Measurements from ENCODE around the gene MCOLN1.
A peak's percentile ranks its signal among the peaks of the same experiment; 100 is the strongest.

MCOLN1 gene

DNA sequence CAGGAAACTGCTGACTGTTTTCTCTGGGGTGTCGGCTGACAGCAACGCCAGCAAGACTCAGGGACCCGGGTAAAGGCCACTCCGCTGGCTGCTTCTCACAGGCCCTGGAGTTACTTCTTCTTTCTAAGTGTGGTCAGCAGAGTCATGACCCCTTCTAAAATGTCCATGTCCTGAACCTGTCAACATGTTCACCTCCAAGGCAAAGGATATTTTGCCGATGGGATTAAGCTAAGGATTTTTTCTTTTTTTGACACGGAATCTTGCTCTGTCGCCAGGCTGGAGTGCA is 41.5 kb upstream of the MCOLN1 start:
- FAIRE-seq, result no peak
- TF ChIP-seq SPI1 (IDR thresholded peaks at IDR 0.05; ENCODE audit: low read depth, low read length) (no peak), POLR2A (IDR thresholded peaks at IDR 0.05; ENCODE audit: low read depth, low read length) (no peak), POLR2AphosphoS5 (IDR thresholded peaks at IDR 0.05; ENCODE audit: low read depth, low read length) (no peak), PAX5 (IDR thresholded peaks at IDR 0.05; ENCODE audit: insufficient read depth, low read length, severe bottlenecking) (no peak), TAF1 (IDR thresholded peaks at IDR 0.05; ENCODE audit: low read depth, low read length) (no peak), POU2F2 (IDR thresholded peaks at IDR 0.05; ENCODE audit: low read depth, low read length) (no peak)
- DNase-seq (ENCODE audit: insufficient read length, low spot score), result no peak

DNA sequence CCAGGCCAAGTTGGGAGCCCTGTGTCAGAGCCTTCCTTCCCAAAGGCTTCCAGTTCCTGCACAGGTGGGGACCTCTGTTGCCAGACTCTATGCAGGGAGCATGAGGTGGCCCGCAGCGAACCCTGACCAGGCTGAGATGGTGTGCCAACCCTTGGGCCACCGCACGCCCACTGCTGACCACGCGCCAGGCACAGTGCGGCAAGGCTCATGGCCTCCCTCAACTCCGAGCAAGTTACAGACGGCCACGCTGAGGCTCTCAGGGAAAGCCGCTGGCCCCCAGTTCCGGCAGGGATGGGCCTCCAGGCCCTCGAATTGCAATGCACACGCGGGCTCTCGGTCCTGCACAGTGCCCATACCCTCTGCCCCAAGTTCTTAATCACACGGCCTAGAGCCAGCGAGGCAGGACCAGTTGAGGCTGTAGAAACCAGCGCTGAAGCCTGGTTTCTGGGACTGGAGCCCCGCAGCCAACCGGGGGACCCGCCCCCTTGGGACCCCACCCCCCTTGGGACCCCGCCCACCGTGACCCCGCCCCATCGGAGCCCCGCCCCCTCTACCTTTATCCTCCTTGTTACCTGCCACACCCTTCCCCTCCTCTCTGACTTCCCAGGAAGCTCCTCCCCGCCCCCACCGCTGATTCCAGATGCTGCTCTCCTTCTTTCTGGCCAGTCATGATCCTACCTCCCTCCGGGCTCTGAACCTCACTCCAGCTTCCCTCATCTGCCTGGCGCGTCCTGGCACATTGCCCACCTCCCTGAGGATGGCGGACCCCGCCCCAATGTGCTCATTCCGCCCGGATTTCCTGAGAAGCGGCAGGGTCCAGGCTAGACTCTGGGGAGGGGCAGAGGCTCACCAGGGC is 39.6 kb upstream of the MCOLN1 start:
- FAIRE-seq (no peak), DNase-seq (ENCODE audit: insufficient read length, low spot score) (no peak)
- no peak for TF ChIP-seq POLR2AphosphoS5 (IDR thresholded peaks at IDR 0.05; ENCODE audit: low read depth, low read length)
- no peak for TF ChIP-seq TAF1 (IDR thresholded peaks at IDR 0.05; ENCODE audit: low read depth, low read length)
- TF ChIP-seq PAX5 (IDR thresholded peaks at IDR 0.05; ENCODE audit: insufficient read depth, low read length, severe bottlenecking), result no peak
- no peak for TF ChIP-seq SPI1 (IDR thresholded peaks at IDR 0.05; ENCODE audit: low read depth, low read length)
- no peak for TF ChIP-seq POU2F2 (IDR thresholded peaks at IDR 0.05; ENCODE audit: low read depth, low read length)
- TF ChIP-seq POLR2A (IDR thresholded peaks at IDR 0.05; ENCODE audit: low read depth, low read length), result no peak

GRCh38 chr19:7483720-7484201 is 38.7 kb upstream of the MCOLN1 start:
- TF ChIP-seq POLR2AphosphoS5 (IDR thresholded peaks at IDR 0.05; ENCODE audit: low read depth, low read length), result no peak
- no peak for TF ChIP-seq POLR2A (IDR thresholded peaks at IDR 0.05; ENCODE audit: low read depth, low read length)
- TF ChIP-seq POU2F2 (IDR thresholded peaks at IDR 0.05; ENCODE audit: low read depth, low read length), result no peak
- FAIRE-seq (no peak), DNase-seq (ENCODE audit: insufficient read length, low spot score) (no peak)

- DNase-seq (ENCODE audit: insufficient read length, low spot score), result no peak
- FAIRE-seq, result no peak
- no peak for TF ChIP-seq PAX5 (IDR thresholded peaks at IDR 0.05; ENCODE audit: insufficient read depth, low read length, severe bottlenecking)
- TF ChIP-seq SPI1 (IDR thresholded peaks at IDR 0.05; ENCODE audit: low read depth, low read length), result no peak
- no peak for TF ChIP-seq POLR2AphosphoS5 (IDR thresholded peaks at IDR 0.05; ENCODE audit: low read depth, low read length)
- TF ChIP-seq TAF1 (IDR thresholded peaks at IDR 0.05; ENCODE audit: low read depth, low read length), result no peak
- TF ChIP-seq POLR2A (IDR thresholded peaks at IDR 0.05; ENCODE audit: low read depth, low read length), result no peak
- no peak for TF ChIP-seq POU2F2 (IDR thresholded peaks at IDR 0.05; ENCODE audit: low read depth, low read length)
Observed at GRCh38 chr19:7486923-7487322, 35.5 kb upstream of the MCOLN1 start.

GRCh38 chr19:7488736-7489353 is 33.6 kb upstream of the MCOLN1 start, which contains the start of gene PEX11G:
TSS of gene PEX11G (minus strand) at chr19:7489035. CDS start at chr19:7489010, 25 bp downstream.
- TF ChIP-seq SPI1 (IDR thresholded peaks at IDR 0.05; ENCODE audit: low read depth, low read length), result no peak
- TF ChIP-seq POU2F2 (IDR thresholded peaks at IDR 0.05; ENCODE audit: low read depth, low read length), result no peak
- peak; percentile 50; the same call in 1 of the 2 replicates for TF ChIP-seq POLR2A (IDR thresholded peaks at IDR 0.05; ENCODE audit: low read depth, low read length)
- TF ChIP-seq POLR2AphosphoS5 (IDR thresholded peaks at IDR 0.05; ENCODE audit: low read depth, low read length), result 0 out of 2 replicates have a peak, but pooled peaks have one; percentile 27
- no peak for TF ChIP-seq TAF1 (IDR thresholded peaks at IDR 0.05; ENCODE audit: low read depth, low read length)
- TF ChIP-seq PAX5 (IDR thresholded peaks at IDR 0.05; ENCODE audit: insufficient read depth, low read length, severe bottlenecking), result no peak
- DNase-seq (ENCODE audit: insufficient read length, low spot score) (peak; percentile 99), FAIRE-seq (peak; percentile 96)

DNA sequence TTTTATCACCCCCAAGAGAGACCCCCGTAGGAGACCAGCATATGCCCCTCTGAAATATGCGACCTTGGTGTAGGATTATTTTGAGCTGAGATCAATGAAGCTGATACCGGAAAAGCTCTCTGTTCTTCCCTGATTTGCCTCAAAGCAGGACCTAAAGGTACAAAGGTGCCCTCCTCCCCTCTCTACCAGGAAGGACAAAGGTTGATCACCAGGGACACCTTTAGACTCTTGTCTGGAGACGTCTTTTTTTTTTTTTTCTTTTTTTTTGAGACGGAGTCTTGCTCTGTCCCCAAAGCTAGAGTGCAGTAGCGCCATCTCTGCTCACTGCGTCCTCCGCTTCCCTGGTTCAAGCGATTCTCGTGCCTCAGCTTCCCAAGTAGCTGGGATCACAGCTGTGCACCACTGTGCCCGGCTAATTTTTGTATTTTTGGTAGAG is 32.8 kb upstream of the MCOLN1 start:
- no peak for DNase-seq (ENCODE audit: insufficient read length, low spot score)
- FAIRE-seq, result no peak
- TF ChIP-seq TAF1 (IDR thresholded peaks at IDR 0.05; ENCODE audit: low read depth, low read length) (no peak), PAX5 (IDR thresholded peaks at IDR 0.05; ENCODE audit: insufficient read depth, low read length, severe bottlenecking) (no peak), POLR2A (IDR thresholded peaks at IDR 0.05; ENCODE audit: low read depth, low read length) (no peak), POU2F2 (IDR thresholded peaks at IDR 0.05; ENCODE audit: low read depth, low read length) (no peak), POLR2AphosphoS5 (IDR thresholded peaks at IDR 0.05; ENCODE audit: low read depth, low read length) (no peak), SPI1 (IDR thresholded peaks at IDR 0.05; ENCODE audit: low read depth, low read length) (no peak)

DNA sequence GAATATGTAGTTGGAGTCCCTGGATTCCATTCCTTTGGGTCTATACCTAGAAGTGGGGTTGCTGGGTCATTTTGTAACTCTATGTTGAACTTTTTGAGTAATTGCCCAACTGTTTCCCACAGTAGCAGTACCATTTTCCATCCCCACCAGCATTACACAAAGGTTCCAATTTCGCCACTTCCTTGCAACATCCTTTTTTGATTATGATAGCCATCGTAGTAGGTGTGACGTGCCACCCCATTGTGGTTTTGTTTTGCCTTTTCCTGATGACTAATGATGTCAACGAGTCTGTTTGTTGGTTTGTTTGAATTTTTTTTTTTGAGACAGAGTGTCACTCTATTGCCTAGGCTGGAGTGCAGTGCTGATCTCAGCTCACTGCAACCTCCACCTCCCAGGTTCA is 30.3 kb upstream of the MCOLN1 start:
- TF ChIP-seq SPI1 (IDR thresholded peaks at IDR 0.05; ENCODE audit: low read depth, low read length), result no peak
- TF ChIP-seq PAX5 (IDR thresholded peaks at IDR 0.05; ENCODE audit: insufficient read depth, low read length, severe bottlenecking), result no peak
- no peak for TF ChIP-seq POU2F2 (IDR thresholded peaks at IDR 0.05; ENCODE audit: low read depth, low read length)
- DNase-seq (ENCODE audit: insufficient read length, low spot score) (no peak), FAIRE-seq (no peak)

DNA sequence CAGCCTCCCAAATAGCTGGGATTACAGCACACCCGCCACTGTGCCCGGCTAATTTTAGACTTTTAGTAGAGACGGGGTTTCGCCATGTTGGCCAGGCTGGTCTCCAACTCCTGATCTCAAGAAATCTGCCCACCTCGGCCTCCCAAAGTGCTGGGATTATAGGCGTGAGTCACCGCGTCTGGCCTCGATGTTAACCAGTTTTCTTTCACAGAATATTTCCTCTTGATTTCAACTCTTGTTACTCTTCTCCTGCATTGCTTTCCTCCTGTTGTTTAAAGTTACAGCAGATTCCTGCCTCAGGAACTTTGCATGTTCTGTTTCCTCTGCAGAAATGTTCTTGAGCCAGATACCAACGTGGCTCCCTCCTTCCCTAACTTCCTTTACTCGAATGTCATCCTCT is 29.9 kb upstream of the MCOLN1 start:
- TF ChIP-seq PAX5 (IDR thresholded peaks at IDR 0.05; ENCODE audit: insufficient read depth, low read length, severe bottlenecking), result no peak
- no peak for TF ChIP-seq SPI1 (IDR thresholded peaks at IDR 0.05; ENCODE audit: low read depth, low read length)
- TF ChIP-seq POU2F2 (IDR thresholded peaks at IDR 0.05; ENCODE audit: low read depth, low read length), result no peak
- FAIRE-seq, result no peak
- DNase-seq (ENCODE audit: insufficient read length, low spot score), result no peak

- TF ChIP-seq PAX5 (IDR thresholded peaks at IDR 0.05; ENCODE audit: insufficient read depth, low read length, severe bottlenecking) (no peak), POLR2A (IDR thresholded peaks at IDR 0.05; ENCODE audit: low read depth, low read length) (no peak), TAF1 (IDR thresholded peaks at IDR 0.05; ENCODE audit: low read depth, low read length) (no peak), POU2F2 (IDR thresholded peaks at IDR 0.05; ENCODE audit: low read depth, low read length) (no peak), POLR2AphosphoS5 (IDR thresholded peaks at IDR 0.05; ENCODE audit: low read depth, low read length) (no peak), SPI1 (IDR thresholded peaks at IDR 0.05; ENCODE audit: low read depth, low read length) (no peak)
- no peak for FAIRE-seq
- no peak for DNase-seq (ENCODE audit: insufficient read length, low spot score)
Observed at GRCh38 chr19:7494416-7495098, 27.9 kb upstream of the MCOLN1 start.
